Sigmoid colon (tissue), 3 donors: ENCODE measurements around the gene GABRB1.

Experiments
- POLR2A ChIP-seq, 2 donors: fragments of 450-650 bp; IDR thresholded peaks; one replicate each; pipeline ENCODE4 v1.6.1; 2016; ENCODE audit warnings: antibody characterized with exemption in 2 of 2, mild to moderate bottlenecking in 2 of 2, moderate library complexity in 2 of 2
- TF ChIP-seq, protein P1 (sequence below), 4 experiments: fragments of 450-650 bp in 3 of 4; fragments of 200-600 bp in 1 of 4; IDR thresholded peaks; one replicate each; pipeline ENCODE4 v1.5.1; 2016 to 2019; ENCODE audit warnings: antibody characterized with exemption in 4 of 4, mild to moderate bottlenecking in 3 of 4, moderate library complexity in 2 of 4

DNA sequence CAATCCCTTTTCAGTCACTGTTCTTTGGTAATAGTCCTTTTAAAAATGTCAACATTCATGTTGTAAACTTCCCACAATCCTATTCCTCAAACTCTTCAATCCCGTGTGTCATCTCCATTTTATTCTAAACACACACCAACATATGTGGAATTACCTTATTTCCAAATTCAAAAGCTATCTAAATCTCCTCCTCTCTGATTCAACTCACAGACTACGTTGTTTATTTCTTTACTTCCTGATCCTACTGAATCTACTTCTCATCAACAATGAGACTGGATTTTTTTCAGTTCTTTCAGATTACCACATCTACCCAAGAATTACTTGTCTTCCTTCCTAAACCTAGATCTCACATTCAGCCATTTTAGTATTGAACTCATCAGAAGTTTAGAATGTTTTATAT is 188.2 kb downstream of the GABRB1 start:
- TF ChIP-seq, protein P1, sequence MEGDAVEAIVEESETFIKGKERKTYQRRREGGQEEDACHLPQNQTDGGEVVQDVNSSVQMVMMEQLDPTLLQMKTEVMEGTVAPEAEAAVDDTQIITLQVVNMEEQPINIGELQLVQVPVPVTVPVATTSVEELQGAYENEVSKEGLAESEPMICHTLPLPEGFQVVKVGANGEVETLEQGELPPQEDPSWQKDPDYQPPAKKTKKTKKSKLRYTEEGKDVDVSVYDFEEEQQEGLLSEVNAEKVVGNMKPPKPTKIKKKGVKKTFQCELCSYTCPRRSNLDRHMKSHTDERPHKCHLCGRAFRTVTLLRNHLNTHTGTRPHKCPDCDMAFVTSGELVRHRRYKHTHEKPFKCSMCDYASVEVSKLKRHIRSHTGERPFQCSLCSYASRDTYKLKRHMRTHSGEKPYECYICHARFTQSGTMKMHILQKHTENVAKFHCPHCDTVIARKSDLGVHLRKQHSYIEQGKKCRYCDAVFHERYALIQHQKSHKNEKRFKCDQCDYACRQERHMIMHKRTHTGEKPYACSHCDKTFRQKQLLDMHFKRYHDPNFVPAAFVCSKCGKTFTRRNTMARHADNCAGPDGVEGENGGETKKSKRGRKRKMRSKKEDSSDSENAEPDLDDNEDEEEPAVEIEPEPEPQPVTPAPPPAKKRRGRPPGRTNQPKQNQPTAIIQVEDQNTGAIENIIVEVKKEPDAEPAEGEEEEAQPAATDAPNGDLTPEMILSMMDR (IDR thresholded peaks at IDR 0.05) = no peak
- no peak for TF ChIP-seq POLR2A (IDR thresholded peaks at IDR 0.05)
